Natural killer cell (primary cell): Measurements from ENCODE around the gene TGM1. TPM values are rescaled to one million over a fixed set of nuclear protein-coding genes. Genes with fewer than 3 reads are reported as not detected.

Experiments used
- ATAC-seq, 3 donors: fragments of 150-1000 bp in 2 of 3; fragments of 200-7000 bp in 1 of 3; cut with Tn5 transposase; 1 replicate in 1 of 3; 2 replicates in 2 of 3; pipeline ENCODE4 v1.10.0; 2021; ENCODE audit warnings: mild to moderate bottlenecking in 2 of 3, moderate library complexity in 2 of 3
- DNase-seq, 2 donors: peaks; one replicate each; pipeline versions ENCODE4 v3.0.0 to v3.0.0-alpha.2; 2013 to 2021; ENCODE audit warnings: mixed read lengths in 1 of 2
- H3K27ac ChIP-seq: one replicate; pipeline ENCODE4 v1.5.1; 2013; ENCODE audit warnings: mild to moderate bottlenecking, low read length
- H3K27me3 ChIP-seq: one replicate; pipeline ENCODE4 v1.6.1; 2013; ENCODE audit warnings: low read length; ENCODE audit not compliant: control insufficient read depth, insufficient read depth
- H3K36me3 ChIP-seq: one replicate; pipeline ENCODE4 v1.6.1; 2013; ENCODE audit warnings: low read length; ENCODE audit not compliant: control insufficient read depth, insufficient read depth
- H3K4me1 ChIP-seq: one replicate; pipeline ENCODE4 v1.6.1; 2013; ENCODE audit warnings: low read length; ENCODE audit not compliant: control insufficient read depth, insufficient read depth
- H3K4me3 ChIP-seq: one replicate; pipeline ENCODE4 v1.5.1; 2013; ENCODE audit warnings: low read length
- H3K9me3 ChIP-seq: one replicate; pipeline ENCODE4 v1.6.1; 2013; ENCODE audit warnings: low read length; ENCODE audit not compliant: control insufficient read depth, insufficient read depth
- H3K27ac Mint-ChIP-seq, 2 donors: one replicate each; pipeline ENCODE4 v1.8.0; 2022; ENCODE audit warnings: mild to moderate bottlenecking in 2 of 2, mixed read lengths in 2 of 2, moderate library complexity in 1 of 2
- H3K27me3 Mint-ChIP-seq, 2 donors: one replicate each; pipeline ENCODE4 v1.8.0; 2022; ENCODE audit warnings: low read depth in 2 of 2, mixed read lengths in 2 of 2
- H3K36me3 Mint-ChIP-seq: one replicate; pipeline ENCODE4 v1.8.0; 2022; ENCODE audit warnings: mixed read lengths
- H3K4me1 Mint-ChIP-seq, 2 donors: one replicate each; pipeline ENCODE4 v1.8.0; 2022; ENCODE audit warnings: mixed read lengths in 2 of 2
- H3K4me3 Mint-ChIP-seq: one replicate; pipeline ENCODE4 v1.8.0; 2022; ENCODE audit warnings: mild to moderate bottlenecking, moderate library complexity, mixed read lengths
- H3K9me3 Mint-ChIP-seq, 2 donors: one replicate each; pipeline ENCODE4 v1.8.0; 2022; ENCODE audit warnings: mixed read lengths in 2 of 2
- WGBS: methylation state at CpG from one replicate; pipeline ENCODE4 v1.1.7; 2013; ENCODE audit warnings: missing lambda C conversion rate; ENCODE audit not compliant: insufficient coverage; 5-methylcytosine and 5-hydroxymethylcytosine counted together
- intact Hi-C: fragments of 100-400 bp; cut with micrococcal nuclease; formaldehyde crosslinking; loops from one replicate; pipeline ENCODE4 v1.14.2; 2022
- total RNA-seq, 4 donors: library from RNA; stranded (reverse); fragments of 120-200 nt in 1 of 4; gene quantifications; one replicate each; pipeline versions ENCODE4 v1.2.3 to v1.2.4, GENCODE V29; 2013 to 2022
- TF ChIP-seq, protein P1 (sequence below): fragments of 200-600 bp; IDR thresholded peaks from one replicate; pipeline ENCODE4 v1.8.0; 2022; ENCODE audit warnings: antibody characterized with exemption

Gene TGM1
- total RNA-seq, 3 donors from 2014 or later (not counting 1 experiment from before 2014, with no cell fraction given): 1.7 to 4.9 (median 4.7) TPM

DNA sequence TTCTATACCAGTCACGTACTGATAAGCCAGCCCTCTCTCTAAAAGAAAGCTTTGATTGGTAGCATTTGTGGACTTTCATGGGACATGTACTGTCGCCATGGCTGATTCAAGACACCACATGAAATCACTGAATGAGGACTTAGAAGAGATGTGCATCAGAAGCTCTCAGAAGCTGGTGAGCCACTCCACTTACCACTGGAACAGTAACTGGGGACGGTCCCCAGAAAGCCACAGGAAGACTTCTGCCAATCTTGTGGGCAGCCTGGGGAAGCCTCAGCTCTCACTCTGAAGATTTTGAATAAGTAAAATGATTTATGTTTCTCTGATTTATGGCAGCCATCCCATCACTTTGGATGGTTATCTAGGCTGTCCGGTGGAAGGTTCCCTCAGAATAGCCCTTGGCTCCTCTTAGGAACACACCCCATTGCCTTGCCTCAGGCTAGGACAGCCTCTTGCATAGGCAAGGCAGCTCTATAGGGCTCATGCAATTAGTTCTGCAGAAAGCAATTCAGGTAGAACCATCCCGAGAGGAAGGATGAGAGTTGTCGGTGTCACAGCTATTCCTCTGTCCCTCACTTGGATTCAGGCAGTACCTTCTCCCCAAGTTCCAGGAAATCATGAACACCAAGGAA, 26.8 kb upstream of the TGM1 start:
- Histone ChIP-seq H3K9me3 (no peaks in the 10 kb centered on the region), H3K4me3 (no peak overlapping the region), H3K27me3 (no peaks in the 10 kb centered on the region), H3K27ac (no peak overlapping the region), H3K36me3 (peaks cover 35% of the 10 kb centered on the region), H3K4me1 (peaks cover 16% of the 10 kb centered on the region)
- intact Hi-C loops: no loop called here
- peak in 1 of 2 donors; percentile 53 for DNase-seq
- H3K4me3 Mint-ChIP-seq: no peak overlapping the region
- H3K27me3 Mint-ChIP-seq: no peaks in the 10 kb centered on the region
- no peaks in the 10 kb centered on the region for H3K4me1 Mint-ChIP-seq
- H3K36me3 Mint-ChIP-seq: peaks cover 9% of the 10 kb centered on the region
- WGBS: 52% methylated on average over 6 of the region's 6 CpGs
- H3K9me3 Mint-ChIP-seq: no peaks in the 10 kb centered on the region
- no peak overlapping the region for H3K27ac Mint-ChIP-seq
- peak in 2 of 3 donors; percentile 21 to 55 for ATAC-seq
- TF ChIP-seq, protein P1, sequence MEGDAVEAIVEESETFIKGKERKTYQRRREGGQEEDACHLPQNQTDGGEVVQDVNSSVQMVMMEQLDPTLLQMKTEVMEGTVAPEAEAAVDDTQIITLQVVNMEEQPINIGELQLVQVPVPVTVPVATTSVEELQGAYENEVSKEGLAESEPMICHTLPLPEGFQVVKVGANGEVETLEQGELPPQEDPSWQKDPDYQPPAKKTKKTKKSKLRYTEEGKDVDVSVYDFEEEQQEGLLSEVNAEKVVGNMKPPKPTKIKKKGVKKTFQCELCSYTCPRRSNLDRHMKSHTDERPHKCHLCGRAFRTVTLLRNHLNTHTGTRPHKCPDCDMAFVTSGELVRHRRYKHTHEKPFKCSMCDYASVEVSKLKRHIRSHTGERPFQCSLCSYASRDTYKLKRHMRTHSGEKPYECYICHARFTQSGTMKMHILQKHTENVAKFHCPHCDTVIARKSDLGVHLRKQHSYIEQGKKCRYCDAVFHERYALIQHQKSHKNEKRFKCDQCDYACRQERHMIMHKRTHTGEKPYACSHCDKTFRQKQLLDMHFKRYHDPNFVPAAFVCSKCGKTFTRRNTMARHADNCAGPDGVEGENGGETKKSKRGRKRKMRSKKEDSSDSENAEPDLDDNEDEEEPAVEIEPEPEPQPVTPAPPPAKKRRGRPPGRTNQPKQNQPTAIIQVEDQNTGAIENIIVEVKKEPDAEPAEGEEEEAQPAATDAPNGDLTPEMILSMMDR: no peak

DNA sequence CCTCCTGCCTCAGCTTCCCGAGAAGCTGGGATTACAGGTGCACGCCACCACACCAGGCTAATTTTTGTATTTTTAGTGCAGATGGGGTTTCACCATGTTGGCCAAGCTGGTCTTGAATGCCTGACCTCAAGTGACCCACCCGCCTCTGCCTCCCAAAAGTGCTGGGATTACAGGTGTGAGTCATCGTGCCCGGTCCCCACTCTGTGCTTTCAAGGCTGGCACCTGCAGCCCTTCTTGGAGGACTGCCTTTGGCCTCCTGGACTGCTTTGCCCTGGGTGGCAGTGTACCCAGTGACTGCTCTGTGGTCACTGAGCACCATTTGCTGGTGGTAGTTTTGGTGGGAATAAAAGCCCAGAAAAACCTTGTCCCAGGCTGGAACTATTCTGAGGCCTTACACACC, 24.0 kb upstream of the TGM1 start:
- H3K4me1 Mint-ChIP-seq: no peaks in the 10 kb centered on the region
- no peak for ATAC-seq

DNA sequence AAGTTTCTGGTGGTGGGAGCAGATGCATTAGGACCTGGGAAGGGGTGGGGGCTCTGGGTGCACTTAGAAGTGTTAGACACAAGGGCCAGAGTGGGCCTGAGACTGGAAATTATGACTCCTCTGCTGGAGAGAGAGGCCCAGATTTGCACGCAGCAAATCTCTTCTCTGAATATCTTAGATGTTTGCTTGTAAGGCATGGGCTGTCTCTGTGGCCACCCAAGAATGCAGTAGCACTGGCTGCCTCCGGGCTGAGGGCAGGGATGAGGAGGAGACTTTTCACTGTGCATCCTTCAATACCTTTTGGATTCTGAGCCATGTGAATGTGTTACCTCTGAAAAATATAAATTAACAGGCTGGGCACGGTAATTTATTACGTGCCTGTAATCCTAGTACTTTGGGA, 22.4 kb upstream of the TGM1 start:
- Mint-ChIP-seq H3K4me1 (peaks cover 11 to 12% of the 10 kb centered on the region in 2 donors), H3K4me3 (no peak overlapping the region), H3K9me3 (no peaks in the 10 kb centered on the region), H3K27me3 (no peaks in the 10 kb centered on the region), H3K27ac (no peak overlapping the region), H3K36me3 (peaks cover 2% of the 10 kb centered on the region)
- no peak for DNase-seq
- ATAC-seq: no peak
- Histone ChIP-seq H3K4me1 (peaks cover 16% of the 10 kb centered on the region), H3K36me3 (peaks cover 9% of the 10 kb centered on the region), H3K4me3 (no peak overlapping the region), H3K27ac (no peak overlapping the region), H3K27me3 (no peaks in the 10 kb centered on the region), H3K9me3 (no peaks in the 10 kb centered on the region)
- WGBS: 97% methylated on average over 4 of the region's 4 CpGs
- intact Hi-C loops: no loop called here
- TF ChIP-seq, protein P1: no peak

More for the DNA sequence above, 24.0 kb upstream of the TGM1 start:
- H3K27me3 Mint-ChIP-seq: no peaks in the 10 kb centered on the region
- Histone ChIP-seq H3K27ac (no peak overlapping the region), H3K9me3 (no peaks in the 10 kb centered on the region), H3K36me3 (peaks cover 24% of the 10 kb centered on the region), H3K4me1 (peaks cover 19% of the 10 kb centered on the region), H3K4me3 (no peak overlapping the region), H3K27me3 (no peaks in the 10 kb centered on the region)
- no peak overlapping the region for H3K4me3 Mint-ChIP-seq
- TF ChIP-seq, protein P1: no peak
- H3K27ac Mint-ChIP-seq: no peak overlapping the region
- 96% methylated on average over 5 of the region's 5 CpGs for WGBS
- no peak for DNase-seq
- no peaks in the 10 kb centered on the region for H3K9me3 Mint-ChIP-seq
- H3K36me3 Mint-ChIP-seq: peaks cover 9% of the 10 kb centered on the region
- intact Hi-C loops: no loop called here
